Stimulated activated CD4-positive, alpha-beta T cell treated with anti-CD3 and anti-CD28 coated beads, Interleukin-2, amount 100 ng/mL, for 48 hours (primary cell): ENCODE data around the gene LPIN3.

ENCODE experiments used
- DNase-seq, 2 donors: peaks; one replicate each; pipeline ENCODE4 v3.0.0-alpha.2; 2020

Gene LPIN3

DNA sequence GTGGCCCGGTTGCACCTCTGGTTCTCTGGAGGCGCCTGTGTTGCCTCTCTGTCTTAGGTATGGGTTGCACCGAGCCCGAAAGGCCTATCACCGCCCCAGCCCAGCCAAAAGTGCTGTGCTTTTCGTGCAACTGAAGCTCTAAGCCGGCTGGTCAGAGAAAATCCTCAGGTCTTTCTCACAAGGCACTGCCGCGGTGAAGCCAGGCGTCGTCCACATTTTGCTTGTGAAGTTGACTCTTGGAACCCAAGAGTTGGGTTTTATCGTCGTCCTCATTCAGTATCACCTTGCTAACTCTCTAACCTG lies 26.7 kb downstream of the LPIN3 start:
- no peak for DNase-seq

- DNase-seq, result no peak
Measured at GRCh38 chr20:41367956-41368355, 27.3 kb downstream of the LPIN3 start.

DNA sequence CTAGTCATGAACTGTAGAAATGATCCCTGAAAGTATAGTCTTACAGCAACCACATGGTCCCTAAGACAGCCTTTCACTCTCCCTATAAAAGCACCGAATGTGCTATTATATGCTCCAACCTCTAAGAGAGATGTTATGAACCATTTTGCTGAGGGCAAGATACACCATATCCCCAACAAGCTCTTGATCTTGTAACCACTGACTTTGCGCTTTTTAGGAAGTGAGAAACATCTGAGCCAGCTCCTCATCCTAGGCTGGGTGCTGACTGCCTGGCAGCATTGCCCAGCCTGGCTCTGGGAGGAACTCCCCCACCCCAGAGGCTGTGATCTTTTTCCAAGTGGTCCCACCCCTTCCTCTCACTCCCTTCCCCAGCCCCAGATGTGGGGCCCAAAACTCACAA lies 29.1 kb downstream of the LPIN3 start:
- no peak for DNase-seq

DNA sequence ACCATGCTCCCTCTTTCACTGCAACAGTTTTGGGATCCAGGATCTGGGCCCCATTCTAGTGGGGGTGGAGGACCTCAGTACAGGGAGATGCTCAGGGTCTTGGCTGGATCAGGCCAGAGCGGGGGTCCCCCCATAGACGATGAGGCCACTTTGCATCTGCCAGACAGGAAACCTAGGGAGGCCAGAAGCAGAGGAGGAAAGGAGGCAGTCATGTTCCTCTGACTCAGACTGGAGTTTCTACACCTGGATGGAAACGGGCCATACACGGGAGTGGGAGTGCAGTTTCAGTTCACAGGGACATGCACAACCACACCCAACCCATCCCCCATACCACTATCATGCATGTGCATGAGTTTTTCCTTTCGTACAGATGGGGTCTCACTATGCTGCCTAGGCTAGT lies 29.6 kb downstream of the LPIN3 start:
- DNase-seq, result no peak

GRCh38 chr20:41371371-41371770 lies 30.8 kb downstream of the LPIN3 start:
- no peak for DNase-seq

GRCh38 chr20:41373251-41373783 lies 32.7 kb downstream of the LPIN3 start:
- DNase-seq, result no peak

DNA sequence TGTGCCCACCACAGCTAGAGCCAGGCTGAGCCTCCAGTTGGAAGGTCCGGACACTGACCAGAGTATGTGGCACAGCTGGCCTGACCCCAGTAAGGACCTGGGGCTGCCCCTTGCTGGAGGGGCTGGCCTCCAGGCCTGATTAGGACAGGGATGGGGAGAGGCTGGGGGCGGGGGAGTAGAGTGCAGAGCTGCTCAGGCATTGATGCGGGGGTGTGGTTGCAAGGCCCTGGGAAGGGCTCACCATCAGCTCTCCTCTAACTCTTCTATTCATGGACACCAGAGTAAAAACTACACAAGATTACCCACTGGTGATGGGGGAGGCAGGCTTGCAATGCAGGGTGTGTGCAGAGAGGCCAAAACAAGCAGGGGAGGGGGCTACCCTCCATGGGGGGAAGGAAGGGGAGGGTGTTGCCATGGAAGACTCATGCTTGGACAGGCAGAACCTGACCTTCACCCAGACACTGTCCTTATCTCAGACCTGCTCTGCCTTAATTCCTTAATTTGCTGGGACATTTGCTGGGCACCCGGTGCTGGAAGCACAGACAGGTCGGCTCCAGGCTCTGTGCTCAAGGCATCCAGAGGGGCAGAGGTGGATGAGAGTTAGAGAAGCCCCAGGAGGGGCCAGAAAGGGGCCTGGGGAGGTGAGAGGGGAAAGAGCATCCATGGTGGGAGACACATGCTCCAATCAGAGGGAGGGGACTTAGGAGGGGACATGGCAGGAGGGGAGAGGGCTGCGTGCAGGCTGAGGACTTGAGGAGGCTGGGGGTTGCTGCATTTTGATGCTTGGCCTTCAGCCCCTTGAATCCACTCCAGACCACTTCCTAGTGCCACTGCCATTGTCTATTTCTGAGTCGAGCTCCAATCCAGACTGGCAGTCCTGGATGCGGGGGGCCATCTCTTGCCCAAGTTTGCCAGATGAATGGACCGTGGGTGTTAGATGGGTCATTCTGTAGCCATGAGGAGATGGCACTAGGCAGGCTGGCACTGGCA lies 33.6 kb downstream of the LPIN3 start:
- no peak for DNase-seq

DNA sequence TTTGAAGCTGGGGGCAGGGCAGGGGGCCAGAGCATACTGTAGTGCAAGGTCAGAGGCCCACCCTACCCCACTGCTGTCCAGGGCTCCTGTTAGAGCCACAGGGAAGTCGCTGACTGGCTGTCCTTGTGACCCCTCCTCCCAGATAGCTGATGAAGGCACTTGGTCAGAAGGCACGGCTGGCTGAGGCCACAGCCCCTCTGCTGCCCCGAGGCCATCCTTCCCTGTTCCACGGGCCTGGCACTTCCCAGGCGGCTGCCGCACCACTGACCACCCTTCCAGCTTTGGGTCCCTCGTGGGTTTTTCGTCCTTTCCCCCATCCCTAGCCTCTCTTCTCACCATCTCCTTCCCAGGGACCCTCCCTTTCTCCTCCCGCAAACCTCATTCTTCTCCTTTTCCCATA lies 35.2 kb downstream of the LPIN3 start:
- no peak for DNase-seq

DNA sequence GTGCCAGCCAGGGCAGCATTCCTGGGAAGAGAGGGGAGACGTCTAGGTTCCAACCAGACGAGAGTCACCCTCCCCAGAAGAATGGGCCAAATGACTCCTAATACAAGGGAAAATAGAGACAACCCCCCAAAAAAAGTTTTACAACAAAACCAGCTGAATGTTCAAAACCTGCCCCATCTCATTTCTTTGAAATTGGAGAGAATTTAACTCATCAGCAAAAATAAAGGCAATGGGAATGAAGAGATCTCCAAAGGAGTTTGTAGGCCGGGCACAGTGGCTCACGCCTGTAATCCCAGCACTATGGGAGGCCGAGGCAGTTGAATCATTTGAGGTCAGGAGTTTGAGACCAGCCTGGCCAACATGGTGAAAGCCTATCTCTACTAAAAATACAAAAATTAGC lies 35.7 kb downstream of the LPIN3 start:
- no peak for DNase-seq

- no peak for DNase-seq
Measured at GRCh38 chr20:41377275-41377674, 36.7 kb downstream of the LPIN3 start.

- DNase-seq, result no peak
Measured at GRCh38 chr20:41379551-41379950, 38.9 kb downstream of the LPIN3 start.

GRCh38 chr20:41380551-41381193 lies 40.1 kb downstream of the LPIN3 start:
- DNase-seq, result no peak

DNA sequence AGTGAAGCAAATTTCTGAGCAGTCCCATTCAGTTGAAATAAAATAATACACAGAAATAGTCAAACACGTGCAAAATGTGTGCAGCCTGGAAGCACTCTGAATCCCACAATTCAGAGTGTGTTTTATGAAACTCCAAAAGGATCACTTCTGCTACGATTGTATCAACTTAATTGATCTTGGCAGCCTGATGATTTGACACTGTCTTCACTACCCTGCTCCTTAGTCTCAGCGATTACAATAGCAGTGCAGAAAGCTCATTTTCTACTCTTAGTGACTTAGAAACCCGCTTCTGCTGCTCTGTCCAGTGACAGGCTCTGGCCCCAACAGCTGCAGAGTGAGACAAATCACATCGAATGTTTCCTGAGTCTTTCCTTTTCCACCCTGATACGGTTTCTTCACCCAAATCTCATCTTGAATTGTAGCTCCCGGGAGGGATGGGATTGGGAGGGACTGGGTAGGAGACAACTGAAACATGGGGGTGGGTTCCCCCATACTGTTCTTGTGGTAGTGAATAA lies 42.2 kb downstream of the LPIN3 start:
- no peak for DNase-seq

GRCh38 chr20:41386502-41387427 lies 46.1 kb downstream of the LPIN3 start:
- DNase-seq, result no peak

- no peak for DNase-seq
Measured at GRCh38 chr20:41387444-41387851, 46.8 kb downstream of the LPIN3 start.

GRCh38 chr20:41390889-41391288 lies 50.3 kb downstream of the LPIN3 start:
- DNase-seq, result no peak

GRCh38 chr20:41391587-41392001 lies 51.0 kb downstream of the LPIN3 start:
- DNase-seq, result no peak

GRCh38 chr20:41392295-41392694 lies 51.7 kb downstream of the LPIN3 start:
- no peak for DNase-seq

DNA sequence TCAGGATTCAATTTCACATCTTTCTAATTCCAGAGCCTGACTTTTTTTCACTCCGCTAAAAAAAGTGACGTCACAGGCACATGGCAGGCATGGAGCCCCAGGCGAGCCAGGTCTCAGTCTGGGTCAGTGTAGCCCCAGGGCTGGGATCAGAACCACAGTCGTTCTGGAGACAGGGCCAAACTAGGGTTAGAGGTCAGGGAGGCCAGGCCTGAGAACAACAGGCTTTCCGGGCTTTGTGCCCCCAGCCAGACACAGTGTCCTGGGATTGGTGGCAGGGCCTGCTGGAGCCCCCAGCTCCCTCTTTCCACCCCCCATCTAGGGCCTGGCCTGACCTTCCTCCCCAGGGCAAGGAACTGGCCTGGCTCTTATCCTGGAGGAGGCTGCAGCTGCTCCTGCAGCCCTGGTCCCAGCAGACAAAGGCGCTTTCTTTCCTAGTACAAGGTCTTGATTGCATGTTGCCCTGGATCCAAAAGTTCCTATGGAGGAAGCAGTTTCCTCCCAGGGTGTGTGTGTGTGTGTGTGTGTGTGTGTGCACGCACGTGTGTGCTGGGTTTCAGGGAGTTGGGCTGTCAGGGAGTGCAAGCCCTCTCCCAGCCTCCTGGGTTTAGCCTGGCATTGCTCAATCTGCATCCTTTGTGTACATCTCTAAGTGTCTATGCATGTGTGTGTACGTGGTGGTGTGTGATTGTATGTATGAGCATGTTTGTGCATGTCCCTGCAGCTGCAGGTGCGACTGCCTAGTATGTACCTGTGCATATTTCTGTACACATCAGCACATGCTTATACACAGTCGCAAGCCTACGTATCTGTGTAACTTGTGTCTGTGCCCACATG lies 52.5 kb downstream of the LPIN3 start:
- DNase-seq, result no peak

- DNase-seq, result no peak
Measured at GRCh38 chr20:41393705-41394066, 53.1 kb downstream of the LPIN3 start.

DNA sequence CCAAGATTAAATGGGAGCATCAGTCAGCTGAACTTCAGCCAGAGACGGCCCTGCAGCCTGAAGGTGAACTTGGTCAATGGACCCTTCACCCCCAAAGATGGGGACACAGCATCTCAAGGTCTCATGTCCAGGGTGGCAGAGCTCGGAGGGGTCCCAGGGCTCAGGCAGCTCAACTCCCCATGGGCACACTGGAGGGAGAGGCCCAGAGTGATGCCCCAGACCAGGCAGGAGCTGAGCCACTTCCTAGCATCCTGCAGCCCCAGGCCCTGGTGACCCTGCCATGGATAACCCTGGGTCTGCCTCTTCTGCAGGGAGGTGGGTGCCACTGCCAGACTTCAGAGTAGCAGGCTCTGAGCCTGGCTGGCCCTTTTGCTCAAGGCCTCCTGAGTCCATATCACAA lies 53.5 kb downstream of the LPIN3 start:
- no peak for DNase-seq
